ENCODE measurements around the gene CA11.

Gene CA11

GRCh38 chr19:48618916-48619691 is 26.9 kb downstream of the CA11 start, which contains the start of the genes RPL18 and SPHK2:
Gene RPL18 (minus strand): TSS chr19:48619178. CDS start chr19:48619143, 35 bp downstream.
Gene SPHK2 (plus strand): TSS chr19:48619506. CDS start chr19:48620515, 1,009 bp downstream.
- DNase-seq: peak; percentile 98
- in situ Hi-C loops (cut with HindIII; ENCODE audit: low pct_ligation_motif_present, low pct_unique_long_range_greater_than_20kb, low sequenced_read_pairs): no loop called here

- in situ Hi-C loops (cut with HindIII; ENCODE audit: low pct_ligation_motif_present, low pct_unique_long_range_greater_than_20kb, low sequenced_read_pairs): no loop called here
- no peak for DNase-seq
These were observed 27.6 kb downstream of the CA11 start for GRCh38 chr19:48618278-48618915.

- in situ Hi-C loops (cut with HindIII; ENCODE audit: low pct_ligation_motif_present, low pct_unique_long_range_greater_than_20kb, low sequenced_read_pairs): no loop called here
These were observed 28.6 kb downstream of the CA11 start for GRCh38 chr19:48617146-48617937.

GRCh38 chr19:48616491-48617056 is 29.4 kb downstream of the CA11 start:
- in situ Hi-C loops (cut with HindIII; ENCODE audit: low pct_ligation_motif_present, low pct_unique_long_range_greater_than_20kb, low sequenced_read_pairs): no loop called here
- DNase-seq: no peak

More at GRCh38 chr19:48617146-48617937, 28.6 kb downstream of the CA11 start:
- no peak for DNase-seq

- no peak for DNase-seq
- in situ Hi-C loops (cut with HindIII; ENCODE audit: low pct_ligation_motif_present, low pct_unique_long_range_greater_than_20kb, low sequenced_read_pairs): no loop called here
These were observed 29.9 kb downstream of the CA11 start for GRCh38 chr19:48616041-48616436.

- DNase-seq: no peak
- in situ Hi-C loops (cut with HindIII; ENCODE audit: low pct_ligation_motif_present, low pct_unique_long_range_greater_than_20kb, low sequenced_read_pairs): no loop called here
These were observed 30.6 kb downstream of the CA11 start for GRCh38 chr19:48615231-48616040.

- in situ Hi-C loops (cut with HindIII; ENCODE audit: low pct_ligation_motif_present, low pct_unique_long_range_greater_than_20kb, low sequenced_read_pairs): no loop called here
- no peak for DNase-seq
These were observed 31.4 kb downstream of the CA11 start, which contains the start of gene FAM83E for GRCh38 chr19:48614436-48615230. Gene FAM83E (minus strand): TSS chr19:48615076. CDS start chr19:48613372, 1,704 bp downstream.

- no peak for DNase-seq
- in situ Hi-C loops (cut with HindIII; ENCODE audit: low pct_ligation_motif_present, low pct_unique_long_range_greater_than_20kb, low sequenced_read_pairs): no loop called here
These were observed 32.0 kb downstream of the CA11 start for GRCh38 chr19:48613852-48614435.

GRCh38 chr19:48613024-48613851 is 32.7 kb downstream of the CA11 start:
- DNase-seq: no peak
- in situ Hi-C loops (cut with HindIII; ENCODE audit: low pct_ligation_motif_present, low pct_unique_long_range_greater_than_20kb, low sequenced_read_pairs): no loop called here

GRCh38 chr19:48611872-48612271 is 34.1 kb downstream of the CA11 start:
- no peak for DNase-seq
- in situ Hi-C loops (cut with HindIII; ENCODE audit: low pct_ligation_motif_present, low pct_unique_long_range_greater_than_20kb, low sequenced_read_pairs): no loop called here

GRCh38 chr19:48609571-48610108 is 36.3 kb downstream of the CA11 start:
- DNase-seq: no peak
- in situ Hi-C loops (cut with HindIII; ENCODE audit: low pct_ligation_motif_present, low pct_unique_long_range_greater_than_20kb, low sequenced_read_pairs): no loop called here

GRCh38 chr19:48608798-48609263 is 37.2 kb downstream of the CA11 start:
- DNase-seq: peak; percentile 59
- in situ Hi-C loops (cut with HindIII; ENCODE audit: low pct_ligation_motif_present, low pct_unique_long_range_greater_than_20kb, low sequenced_read_pairs): no loop called here

GRCh38 chr19:48607359-48607755 is 38.6 kb downstream of the CA11 start:
- DNase-seq: no peak
- in situ Hi-C loops (cut with HindIII; ENCODE audit: low pct_ligation_motif_present, low pct_unique_long_range_greater_than_20kb, low sequenced_read_pairs): no loop called here

- no peak for DNase-seq
- in situ Hi-C loops (cut with HindIII; ENCODE audit: low pct_ligation_motif_present, low pct_unique_long_range_greater_than_20kb, low sequenced_read_pairs): no loop called here
These were observed 39.3 kb downstream of the CA11 start, which contains the start of gene SPACA4 for GRCh38 chr19:48606463-48607358. Gene SPACA4 (plus strand): TSS chr19:48606742. CDS start chr19:48606979, 237 bp downstream.

GRCh38 chr19:48603850-48604249 is 42.1 kb downstream of the CA11 start:
- no peak for DNase-seq
- in situ Hi-C loops (cut with HindIII; ENCODE audit: low pct_ligation_motif_present, low pct_unique_long_range_greater_than_20kb, low sequenced_read_pairs): no loop called here
